ENCODE results near the gene CADPS2.

DNA sequence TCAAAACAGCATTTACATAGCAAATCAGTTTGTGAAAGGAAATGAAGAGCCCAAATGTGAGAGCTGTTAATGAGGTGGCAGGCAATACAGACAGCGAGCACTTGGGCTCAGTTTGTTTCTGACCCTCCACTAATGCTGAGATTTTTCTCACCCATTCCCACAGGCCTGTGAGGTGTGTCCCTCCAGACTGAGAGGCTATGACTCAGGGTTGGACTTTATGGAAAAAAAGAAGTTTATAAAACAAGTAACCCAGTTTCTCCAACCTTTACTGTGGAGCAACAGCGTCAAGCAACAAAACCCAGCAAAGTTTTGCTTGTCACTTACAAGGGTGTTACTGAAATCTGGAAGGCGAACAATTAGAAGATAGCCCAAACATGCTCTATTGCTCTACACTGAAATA, 576.8 kb downstream of the CADPS2 start:
- no peak for TF ChIP-seq NFYB (CRISPR knock-in tag; conservative IDR thresholded peaks at IDR 0.05; ENCODE audit: low read depth)
- TF ChIP-seq, protein P1, sequence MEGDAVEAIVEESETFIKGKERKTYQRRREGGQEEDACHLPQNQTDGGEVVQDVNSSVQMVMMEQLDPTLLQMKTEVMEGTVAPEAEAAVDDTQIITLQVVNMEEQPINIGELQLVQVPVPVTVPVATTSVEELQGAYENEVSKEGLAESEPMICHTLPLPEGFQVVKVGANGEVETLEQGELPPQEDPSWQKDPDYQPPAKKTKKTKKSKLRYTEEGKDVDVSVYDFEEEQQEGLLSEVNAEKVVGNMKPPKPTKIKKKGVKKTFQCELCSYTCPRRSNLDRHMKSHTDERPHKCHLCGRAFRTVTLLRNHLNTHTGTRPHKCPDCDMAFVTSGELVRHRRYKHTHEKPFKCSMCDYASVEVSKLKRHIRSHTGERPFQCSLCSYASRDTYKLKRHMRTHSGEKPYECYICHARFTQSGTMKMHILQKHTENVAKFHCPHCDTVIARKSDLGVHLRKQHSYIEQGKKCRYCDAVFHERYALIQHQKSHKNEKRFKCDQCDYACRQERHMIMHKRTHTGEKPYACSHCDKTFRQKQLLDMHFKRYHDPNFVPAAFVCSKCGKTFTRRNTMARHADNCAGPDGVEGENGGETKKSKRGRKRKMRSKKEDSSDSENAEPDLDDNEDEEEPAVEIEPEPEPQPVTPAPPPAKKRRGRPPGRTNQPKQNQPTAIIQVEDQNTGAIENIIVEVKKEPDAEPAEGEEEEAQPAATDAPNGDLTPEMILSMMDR (IDR thresholded peaks at IDR 0.05): no peak
- TF ChIP-seq, protein P2, sequence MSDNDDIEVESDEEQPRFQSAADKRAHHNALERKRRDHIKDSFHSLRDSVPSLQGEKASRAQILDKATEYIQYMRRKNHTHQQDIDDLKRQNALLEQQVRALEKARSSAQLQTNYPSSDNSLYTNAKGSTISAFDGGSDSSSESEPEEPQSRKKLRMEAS (CRISPR knock-in tag; IDR thresholded peaks at IDR 0.05): no peak
- no peak for TF ChIP-seq ZNF423 (CRISPR knock-in tag; IDR thresholded peaks at IDR 0.05)
- no peak for TF ChIP-seq ETV6 (CRISPR knock-in tag; IDR thresholded peaks at IDR 0.05)
- no peak for TF ChIP-seq JUN (CRISPR knock-in tag; IDR thresholded peaks at IDR 0.05)
- no peak for TF ChIP-seq ZNF317 (CRISPR knock-in tag; IDR thresholded peaks at IDR 0.05; ENCODE audit: borderline replicate concordance, low read depth)
- TF ChIP-seq, protein P3, sequence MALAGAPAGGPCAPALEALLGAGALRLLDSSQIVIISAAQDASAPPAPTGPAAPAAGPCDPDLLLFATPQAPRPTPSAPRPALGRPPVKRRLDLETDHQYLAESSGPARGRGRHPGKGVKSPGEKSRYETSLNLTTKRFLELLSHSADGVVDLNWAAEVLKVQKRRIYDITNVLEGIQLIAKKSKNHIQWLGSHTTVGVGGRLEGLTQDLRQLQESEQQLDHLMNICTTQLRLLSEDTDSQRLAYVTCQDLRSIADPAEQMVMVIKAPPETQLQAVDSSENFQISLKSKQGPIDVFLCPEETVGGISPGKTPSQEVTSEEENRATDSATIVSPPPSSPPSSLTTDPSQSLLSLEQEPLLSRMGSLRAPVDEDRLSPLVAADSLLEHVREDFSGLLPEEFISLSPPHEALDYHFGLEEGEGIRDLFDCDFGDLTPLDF (CRISPR knock-in tag; IDR thresholded peaks at IDR 0.05): no peak
- TF ChIP-seq, protein P4, sequence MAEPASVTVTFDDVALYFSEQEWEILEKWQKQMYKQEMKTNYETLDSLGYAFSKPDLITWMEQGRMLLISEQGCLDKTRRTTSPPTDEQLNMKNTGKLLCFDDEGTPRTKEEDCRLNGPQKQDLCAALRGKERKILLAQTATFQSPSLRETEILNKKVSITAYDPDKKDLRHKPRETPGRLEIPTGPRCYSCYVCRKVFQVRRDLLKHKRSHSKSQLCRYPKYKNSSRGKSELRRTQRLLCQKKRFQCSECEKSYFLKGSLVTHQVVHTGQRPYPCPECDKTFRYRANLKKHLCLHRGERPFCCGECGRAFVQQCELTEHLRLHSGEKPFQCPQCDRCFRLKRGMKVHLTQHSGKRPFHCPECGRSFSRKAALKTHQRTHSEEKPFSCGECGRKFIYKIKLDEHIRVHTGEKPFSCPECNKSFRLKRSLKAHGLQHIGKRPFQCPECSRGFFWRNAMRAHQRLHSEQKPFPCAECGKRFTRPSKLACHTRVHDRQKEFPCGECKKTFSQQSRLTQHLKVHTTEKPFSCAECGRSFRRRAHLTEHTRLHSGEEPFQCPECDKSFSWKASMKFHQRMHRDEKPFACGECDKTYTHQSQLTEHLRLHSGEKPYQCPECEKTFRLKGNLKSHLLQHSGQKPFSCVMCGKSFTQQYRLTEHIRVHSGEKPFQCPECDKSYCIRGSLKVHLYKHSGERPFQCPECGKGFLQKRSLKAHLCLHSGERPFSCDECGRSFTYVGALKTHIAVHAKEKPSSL (CRISPR knock-in tag; conservative IDR thresholded peaks at IDR 0.05): no peak
- no peak for TF ChIP-seq HMGA2 (CRISPR knock-in tag; IDR thresholded peaks at IDR 0.05)
- TF ChIP-seq, protein P5, sequence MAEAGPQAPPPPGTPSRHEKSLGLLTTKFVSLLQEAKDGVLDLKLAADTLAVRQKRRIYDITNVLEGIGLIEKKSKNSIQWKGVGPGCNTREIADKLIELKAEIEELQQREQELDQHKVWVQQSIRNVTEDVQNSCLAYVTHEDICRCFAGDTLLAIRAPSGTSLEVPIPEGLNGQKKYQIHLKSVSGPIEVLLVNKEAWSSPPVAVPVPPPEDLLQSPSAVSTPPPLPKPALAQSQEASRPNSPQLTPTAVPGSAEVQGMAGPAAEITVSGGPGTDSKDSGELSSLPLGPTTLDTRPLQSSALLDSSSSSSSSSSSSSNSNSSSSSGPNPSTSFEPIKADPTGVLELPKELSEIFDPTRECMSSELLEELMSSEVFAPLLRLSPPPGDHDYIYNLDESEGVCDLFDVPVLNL (CRISPR knock-in tag; IDR thresholded peaks at IDR 0.05; ENCODE audit: borderline replicate concordance, low read depth): no peak
- no peak for TF ChIP-seq NR2C2 (CRISPR knock-in tag; IDR thresholded peaks at IDR 0.05)
- no peak for TF ChIP-seq TCF7 (CRISPR knock-in tag; IDR thresholded peaks at IDR 0.05; ENCODE audit: low read depth)
- TF ChIP-seq PRRX2 (CRISPR knock-in tag; IDR thresholded peaks at IDR 0.05): no peak

All from WTC11 (cell line).